ENCODE results near the gene LRFN2.

LRFN2 gene

GRCh38 chr6:40577672-40578071 is 9.5 kb downstream of the LRFN2 start:
- no peaks in the 10 kb centered on the region for H3F3A ChIP-seq (ENCODE audit: low read depth)
- H3K4me3 ChIP-seq (ENCODE audit: low read length, poor library complexity, severe bottlenecking) = no peak overlapping the region
- peak overlapping the region; percentile 90 for H3K4me2 ChIP-seq (ENCODE audit: low read depth, low read length, poor library complexity, severe bottlenecking)
- H3K9me2 ChIP-seq (replicated peaks; ENCODE audit: low read depth, low read length) = no peaks in the 10 kb centered on the region
- H4K20me1 ChIP-seq (ENCODE audit: insufficient read depth, low read length, poor library complexity, severe bottlenecking) = no peaks in the 10 kb centered on the region
- TF ChIP-seq EZH2phosphoT487 (IDR thresholded peaks at IDR 0.05; ENCODE audit: borderline replicate concordance) (no peak), CTCF (conservative IDR thresholded peaks at IDR 0.05; ENCODE audit: low read length) (no peak)
- no peaks in the 10 kb centered on the region for H3K9me3 ChIP-seq (ENCODE audit: insufficient read depth, low read depth, low read length)
- H3K36me3 ChIP-seq (ENCODE audit: insufficient read depth, low read length) = no peaks in the 10 kb centered on the region
- H3K4me1 ChIP-seq (ENCODE audit: insufficient read depth, low read length, poor library complexity, severe bottlenecking) = peaks cover 69% of the 10 kb centered on the region
- H3K27me3 ChIP-seq (ENCODE audit: insufficient read depth, low read length, poor library complexity, severe bottlenecking) = no peaks in the 10 kb centered on the region
- H3K79me2 ChIP-seq (ENCODE audit: insufficient read depth, low read length) = peaks cover 82% of the 10 kb centered on the region
- no peak overlapping the region for H2AFZ ChIP-seq (ENCODE audit: low read length)
- no peak overlapping the region for H3K9ac ChIP-seq (ENCODE audit: low read depth, low read length, poor library complexity, severe bottlenecking)

GRCh38 chr6:40573221-40573620 is 13.9 kb downstream of the LRFN2 start:
- no peaks in the 10 kb centered on the region for H4K20me1 ChIP-seq (ENCODE audit: insufficient read depth, low read length, poor library complexity, severe bottlenecking)
- no peak for TF ChIP-seq CTCF (conservative IDR thresholded peaks at IDR 0.05; ENCODE audit: low read length)
- no peak for TF ChIP-seq EZH2phosphoT487 (IDR thresholded peaks at IDR 0.05; ENCODE audit: borderline replicate concordance)

GRCh38 chr6:40569162-40569910 is 17.8 kb downstream of the LRFN2 start:
- H4K20me1 ChIP-seq (ENCODE audit: insufficient read depth, low read length, poor library complexity, severe bottlenecking) = no peaks in the 10 kb centered on the region
- H3K9ac ChIP-seq (ENCODE audit: low read depth, low read length, poor library complexity, severe bottlenecking) = peak overlapping the region; percentile 67
- no peaks in the 10 kb centered on the region for H3K36me3 ChIP-seq (ENCODE audit: insufficient read depth, low read length)
- H3K4me2 ChIP-seq (ENCODE audit: low read depth, low read length, poor library complexity, severe bottlenecking) = peak overlapping the region; percentile 69
- peaks cover 15% of the 10 kb centered on the region for H3F3A ChIP-seq (ENCODE audit: low read depth)
- no peak for TF ChIP-seq CTCF (conservative IDR thresholded peaks at IDR 0.05; ENCODE audit: low read length)
- no peak for TF ChIP-seq EZH2phosphoT487 (IDR thresholded peaks at IDR 0.05; ENCODE audit: borderline replicate concordance)
- peak overlapping the region; percentile 42 for H3K4me3 ChIP-seq (ENCODE audit: low read length, poor library complexity, severe bottlenecking)
- no peaks in the 10 kb centered on the region for H3K9me3 ChIP-seq (ENCODE audit: insufficient read depth, low read depth, low read length)
- H2AFZ ChIP-seq (ENCODE audit: low read length) = no peak overlapping the region
- no peaks in the 10 kb centered on the region for H3K9me2 ChIP-seq (replicated peaks; ENCODE audit: low read depth, low read length)
- H3K79me2 ChIP-seq (ENCODE audit: insufficient read depth, low read length) = peaks cover 64% of the 10 kb centered on the region
- H3K4me1 ChIP-seq (ENCODE audit: insufficient read depth, low read length, poor library complexity, severe bottlenecking) = peaks cover 69% of the 10 kb centered on the region
- H3K27me3 ChIP-seq (ENCODE audit: insufficient read depth, low read length, poor library complexity, severe bottlenecking) = no peaks in the 10 kb centered on the region

More at GRCh38 chr6:40573221-40573620, 13.9 kb downstream of the LRFN2 start:
- Histone ChIP-seq H3K9me3 (ENCODE audit: insufficient read depth, low read depth, low read length) (no peaks in the 10 kb centered on the region), H3K79me2 (ENCODE audit: insufficient read depth, low read length) (peaks cover 75% of the 10 kb centered on the region), H3K9me2 (replicated peaks; ENCODE audit: low read depth, low read length) (no peaks in the 10 kb centered on the region), H2AFZ (ENCODE audit: low read length) (no peak overlapping the region), H3K4me1 (ENCODE audit: insufficient read depth, low read length, poor library complexity, severe bottlenecking) (peaks cover 72% of the 10 kb centered on the region), H3K4me3 (ENCODE audit: low read length, poor library complexity, severe bottlenecking) (no peak overlapping the region), H3K4me2 (ENCODE audit: low read depth, low read length, poor library complexity, severe bottlenecking) (no peak overlapping the region), H3K27me3 (ENCODE audit: insufficient read depth, low read length, poor library complexity, severe bottlenecking) (no peaks in the 10 kb centered on the region), H3F3A (ENCODE audit: low read depth) (peaks cover 3% of the 10 kb centered on the region), H3K9ac (ENCODE audit: low read depth, low read length, poor library complexity, severe bottlenecking) (no peak overlapping the region), H3K36me3 (ENCODE audit: insufficient read depth, low read length) (no peaks in the 10 kb centered on the region)

Measured in Loucy (cell line).